NCI-H82 treated with DMSO at 0.1 percent for 48 hours (cell line): ENCODE measurements around the gene GADL1.

Experiments used
- DNase-seq: peaks from one replicate; lab custom pipeline; 2025; ENCODE audit not compliant: unreplicated experiment; lab: John Stamatoyannopoulos, UW

Gene GADL1

DNA sequence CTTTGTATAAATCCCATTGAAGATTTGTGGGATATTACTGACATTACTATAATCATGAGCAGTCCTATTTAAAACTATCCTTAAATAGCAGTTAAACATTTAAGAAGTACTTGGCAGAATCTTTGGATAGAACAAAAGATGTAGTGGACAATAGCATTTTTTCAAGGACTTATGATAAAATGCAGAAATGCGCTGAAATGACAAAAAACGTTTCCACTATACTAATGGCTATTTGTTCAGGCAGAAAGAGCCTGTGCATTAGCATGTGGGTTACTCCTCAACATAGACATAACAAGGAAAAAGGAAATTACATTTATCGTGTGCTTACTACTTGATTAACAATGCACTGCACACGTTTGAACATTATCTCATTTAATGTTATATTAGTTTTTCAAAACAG, 80.7 kb downstream of the GADL1 start:
- no peak for DNase-seq

GRCh38 chr3:30811151-30811795, 83.2 kb downstream of the GADL1 start:
- no peak for DNase-seq

DNA sequence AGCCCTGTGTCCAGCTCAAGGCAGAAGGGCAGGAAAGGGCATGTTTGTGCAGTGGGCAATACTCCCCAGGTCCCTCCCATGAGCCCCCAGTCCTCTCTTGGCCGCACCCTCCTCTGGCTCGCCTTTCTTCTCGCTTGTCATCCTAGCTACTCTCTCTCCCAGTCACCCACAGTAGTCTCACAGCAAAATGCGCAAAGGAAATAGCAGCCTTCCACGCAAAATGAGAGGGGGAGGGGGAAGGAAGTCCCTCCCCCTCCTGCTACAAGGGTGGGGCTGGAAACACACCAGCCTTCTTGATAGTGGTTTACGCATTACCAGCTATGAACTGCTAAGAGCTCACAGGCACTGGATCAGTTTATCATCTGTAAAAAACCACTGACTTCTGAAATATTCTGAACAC, 83.8 kb downstream of the GADL1 start:
- no peak for DNase-seq

GRCh38 chr3:30805695-30806094, 88.8 kb downstream of the GADL1 start:
- DNase-seq: no peak

- DNase-seq: no peak
Observed at GRCh38 chr3:30804984-30805383, 89.5 kb downstream of the GADL1 start.

DNA sequence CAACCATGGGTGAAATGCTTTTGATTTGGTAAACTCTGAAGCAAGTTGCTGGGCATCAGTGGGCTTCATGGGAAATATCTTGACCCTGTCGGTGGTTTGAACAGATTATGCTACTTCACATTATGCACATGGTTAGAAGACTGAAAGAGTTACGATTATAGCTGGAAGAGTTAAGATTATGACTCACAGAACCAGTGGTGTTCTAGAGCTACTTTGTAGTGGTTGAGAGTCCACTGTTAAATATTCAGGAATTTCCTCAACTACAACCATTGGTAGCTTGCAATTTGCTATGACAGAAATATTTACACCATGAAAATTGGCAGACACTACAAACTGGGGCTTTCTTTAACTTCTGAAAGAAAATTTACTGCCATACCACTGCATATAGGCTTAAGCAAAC, 99.3 kb downstream of the GADL1 start:
- no peak for DNase-seq

GRCh38 chr3:30793740-30794139, 100.7 kb downstream of the GADL1 start:
- DNase-seq: no peak

GRCh38 chr3:30790150-30790549, 104.3 kb downstream of the GADL1 start:
- no peak for DNase-seq

- DNase-seq: peak; percentile 2
Observed at GRCh38 chr3:30786365-30786764, 108.1 kb downstream of the GADL1 start.

DNA sequence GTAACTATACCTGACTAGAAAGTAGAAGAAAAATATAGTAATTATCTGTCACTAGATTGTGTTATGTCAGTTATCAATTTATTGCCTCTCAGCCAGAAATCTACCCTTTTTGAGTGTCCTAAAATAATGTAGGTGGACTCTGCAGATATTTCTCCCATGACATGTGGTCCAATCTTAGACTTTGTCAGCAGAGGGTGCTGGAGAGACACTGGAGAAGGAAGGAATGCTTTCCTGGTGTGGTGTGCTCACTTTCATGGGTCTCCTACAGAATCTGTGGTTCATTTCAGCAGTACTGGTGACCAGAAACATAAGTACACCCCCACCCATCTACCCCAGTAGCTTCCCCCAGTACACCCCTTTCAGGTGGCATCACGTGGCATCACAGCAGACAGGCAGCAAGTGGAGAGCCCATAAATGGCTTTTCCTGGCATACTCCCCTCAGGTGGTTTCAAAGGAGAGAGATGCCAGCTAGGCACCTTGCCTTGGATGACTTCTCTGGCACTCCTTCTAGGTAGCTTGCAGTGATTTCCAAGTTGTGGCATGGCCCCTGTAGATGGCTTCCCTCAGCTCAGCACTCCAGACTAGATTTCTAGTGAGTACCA, 114.7 kb downstream of the GADL1 start:
- no peak for DNase-seq

GRCh38 chr3:30778933-30779332, 115.5 kb downstream of the GADL1 start:
- DNase-seq: no peak

DNA sequence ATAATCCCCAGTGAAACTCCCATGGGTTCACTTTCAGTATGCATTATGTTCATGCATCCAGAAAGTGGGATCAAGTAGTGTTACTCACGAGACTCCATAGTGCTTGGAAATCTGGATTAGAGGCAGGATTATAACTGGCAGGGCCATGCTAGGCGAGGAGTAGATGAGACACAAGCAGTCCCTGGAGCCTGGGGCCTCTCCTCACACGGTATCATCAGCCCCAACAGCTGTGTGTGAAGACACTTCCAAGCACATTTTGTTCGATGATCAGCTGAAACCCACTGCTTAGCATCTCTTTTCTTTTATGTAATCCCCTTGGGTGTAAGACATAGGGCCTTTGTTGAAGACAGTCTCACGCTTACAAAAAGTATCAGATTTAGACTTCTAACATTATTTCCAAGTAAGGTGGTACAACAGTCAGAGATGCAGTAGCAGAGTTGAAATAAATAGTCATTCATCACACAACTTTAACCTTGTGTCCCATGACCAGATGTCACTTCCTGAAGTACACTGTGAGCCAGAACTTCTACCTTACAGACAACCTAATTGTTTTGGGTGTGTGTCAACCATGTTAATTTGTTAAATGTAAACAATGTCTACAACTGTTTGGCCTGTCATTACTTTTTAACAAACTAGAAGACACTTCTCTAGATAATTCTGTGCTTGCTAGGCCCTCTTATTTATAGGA, 116.9 kb downstream of the GADL1 start:
- peak; percentile 17 for DNase-seq

DNA sequence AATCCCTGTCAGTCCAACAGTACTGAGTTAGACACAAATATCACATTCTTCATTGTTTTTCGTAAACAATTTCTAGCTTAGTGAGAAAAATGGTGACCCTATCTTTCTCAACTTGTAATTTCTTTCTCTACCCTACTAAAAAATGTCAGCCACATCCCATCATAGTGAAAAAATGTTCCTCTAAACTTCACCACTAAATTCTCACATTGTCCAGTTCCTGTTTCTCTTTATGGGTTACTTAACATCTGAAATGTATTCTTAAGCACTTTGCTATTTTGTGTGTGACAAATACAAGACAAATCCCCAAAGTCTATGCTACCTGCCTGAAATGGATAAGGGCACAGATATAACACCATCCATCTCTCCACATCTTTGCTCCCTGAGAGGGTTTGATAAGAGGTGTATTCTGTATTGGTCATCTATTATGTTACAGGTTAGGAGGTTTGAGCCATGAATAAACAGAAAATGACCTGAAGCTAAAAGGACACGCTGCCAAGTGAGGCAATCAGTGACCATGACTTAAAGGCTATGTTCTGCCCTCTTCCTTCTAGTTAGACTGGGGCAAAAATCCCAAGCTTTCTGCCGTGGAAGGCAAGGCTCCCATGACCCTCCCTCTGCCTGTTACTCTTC, 118.2 kb downstream of the GADL1 start:
- DNase-seq: no peak

DNA sequence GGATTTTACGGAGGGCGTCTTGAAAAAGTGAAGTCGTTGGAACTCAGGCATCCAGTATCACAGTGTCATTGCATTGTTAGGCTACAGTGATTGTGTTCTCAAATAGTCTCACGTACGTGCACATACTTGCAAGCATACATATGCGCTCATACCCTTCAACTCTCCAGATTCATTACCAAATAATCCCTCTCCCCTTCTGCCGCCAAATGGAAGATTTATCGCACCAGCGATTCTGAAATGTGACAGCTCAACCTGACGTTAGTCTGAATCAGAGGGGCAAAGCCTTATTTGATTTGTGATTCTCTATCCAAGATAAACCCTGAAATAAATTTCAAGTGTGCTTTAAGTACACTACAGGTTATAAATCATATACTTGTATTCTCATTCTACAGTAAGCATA, 119.4 kb downstream of the GADL1 start:
- DNase-seq: peak; percentile 19

DNA sequence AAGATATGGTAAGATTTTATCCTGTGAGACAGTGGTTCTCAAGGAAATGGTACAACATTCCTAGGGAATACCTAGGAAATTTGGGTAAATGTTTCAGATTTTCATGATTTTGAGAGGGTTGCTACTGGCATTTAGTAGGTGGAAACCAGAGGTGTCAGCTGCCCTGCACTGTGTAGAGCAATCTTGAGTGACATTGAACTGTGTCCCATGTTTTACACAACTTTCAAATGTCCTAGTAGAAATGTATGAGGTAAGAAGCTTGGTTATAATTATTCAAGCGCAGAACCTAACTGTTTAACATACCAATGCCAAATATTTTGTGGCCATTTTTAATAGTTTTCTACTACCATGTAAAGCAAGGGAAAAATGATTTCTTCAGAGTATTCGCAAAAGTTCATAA, 120.4 kb downstream of the GADL1 start:
- no peak for DNase-seq

DNA sequence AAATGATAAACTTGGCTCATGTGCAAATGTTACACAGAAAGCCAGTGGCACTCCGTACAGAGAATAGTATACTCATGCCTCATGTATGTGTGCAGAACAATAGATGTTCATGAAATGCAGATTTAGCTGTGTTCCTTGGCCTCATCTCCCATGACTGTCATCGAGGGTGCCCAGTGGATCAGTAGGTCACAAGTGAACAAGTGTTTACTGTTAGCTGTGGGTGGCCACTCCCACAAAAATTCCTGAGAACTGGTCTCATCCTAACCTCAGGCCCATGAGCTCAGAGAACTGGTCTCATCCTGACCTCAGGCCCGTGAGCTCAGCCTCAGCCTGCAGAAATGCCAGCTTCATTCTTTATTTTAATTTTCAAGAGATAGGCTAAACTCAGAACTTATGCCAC, 124.1 kb downstream of the GADL1 start:
- DNase-seq: no peak

DNA sequence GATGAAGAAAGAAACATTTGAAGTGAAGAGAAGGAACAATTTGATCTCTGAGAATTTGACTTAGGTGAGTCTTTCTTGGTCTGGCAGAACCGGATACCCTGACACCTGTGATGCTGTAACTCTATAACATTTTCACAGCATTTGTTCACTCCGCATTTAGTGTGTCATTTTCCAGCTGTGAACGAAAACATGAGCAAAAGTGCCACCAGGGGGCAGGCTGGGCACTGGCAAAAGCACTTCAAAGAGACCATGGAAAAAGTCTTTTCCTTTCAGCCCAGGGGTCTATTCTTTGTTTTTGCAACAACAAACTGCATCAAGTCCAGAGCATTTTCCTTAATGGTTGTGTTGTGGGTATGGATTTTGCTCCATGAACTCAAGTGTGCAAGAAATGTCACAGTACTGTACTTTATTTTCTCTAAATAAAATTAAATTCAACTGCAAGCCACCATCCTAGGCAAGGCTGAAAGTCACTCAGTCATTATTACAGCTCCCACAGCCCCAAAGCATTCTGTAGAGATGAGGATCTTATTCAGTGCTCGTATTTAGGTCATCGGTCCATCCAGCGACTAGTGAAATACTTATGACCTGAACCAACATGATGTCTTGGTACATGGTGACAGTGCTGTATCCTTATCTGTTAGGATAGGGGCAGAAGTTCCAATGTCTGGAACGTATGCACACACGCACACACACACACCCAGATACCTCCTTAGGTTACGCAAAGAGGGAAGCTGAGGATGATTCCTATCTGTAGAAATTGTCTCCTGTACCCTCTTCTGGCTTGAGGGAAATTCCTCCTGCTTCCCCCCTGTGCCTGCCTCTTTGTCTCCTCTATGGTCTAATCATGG, 125.5 kb downstream of the GADL1 start:
- DNase-seq: peak; percentile 2

DNA sequence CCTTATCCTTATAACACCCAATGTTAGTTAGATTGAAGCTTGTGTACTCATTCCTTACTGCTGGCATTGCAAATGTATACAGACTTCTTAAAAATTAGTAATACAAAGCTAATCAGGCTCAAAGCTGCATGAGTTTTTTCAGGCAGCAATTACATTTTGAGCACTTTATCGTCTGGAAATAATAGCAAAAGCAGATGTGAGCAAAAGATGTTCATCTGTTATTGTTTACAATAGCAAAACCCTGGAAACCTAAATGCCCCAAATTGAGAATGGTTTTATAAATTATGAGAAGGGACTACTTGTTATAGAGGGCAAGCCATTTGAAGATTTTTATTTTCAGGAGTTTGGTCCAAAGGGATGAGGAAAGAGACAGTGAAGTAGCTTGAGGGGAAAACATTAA, 126.4 kb downstream of the GADL1 start:
- no peak for DNase-seq

GRCh38 chr3:30766522-30766921, 127.9 kb downstream of the GADL1 start:
- DNase-seq: peak; percentile 70

GRCh38 chr3:30764891-30765290, 129.6 kb downstream of the GADL1 start:
- DNase-seq: no peak

DNA sequence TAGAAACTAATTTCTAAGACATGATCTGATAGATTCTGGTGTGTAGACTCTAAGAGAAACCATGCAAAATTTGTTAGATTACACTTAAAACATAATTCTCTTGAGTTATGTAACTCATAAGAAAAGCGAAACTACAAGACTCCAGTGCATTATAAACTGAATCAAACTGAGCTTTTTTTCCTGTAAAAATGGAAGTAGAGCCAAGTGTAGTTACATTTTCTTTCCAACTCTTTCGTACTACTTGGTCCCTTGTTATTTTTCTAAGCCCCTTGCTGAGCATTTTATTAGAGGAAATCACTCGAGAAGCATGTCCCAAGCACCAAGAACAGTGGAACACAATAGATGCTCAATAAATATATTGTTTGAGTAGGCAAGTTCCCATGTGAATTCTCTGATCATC, 130.2 kb downstream of the GADL1 start:
- DNase-seq: no peak
